Activated CD4-positive, alpha-beta T cell treated with anti-CD3 and anti-CD28 coated beads for 24 hours (primary cell): ENCODE measurements around the gene DNAJC30.
A peak's percentile ranks its signal among the peaks of the same experiment; 100 is the strongest.
"Not testable (repeated sequence)": the region's sequence is repeated elsewhere in the genome, so short reads cannot be mapped to it uniquely, and the experiment has no call there.

ENCODE experiments used
- DNase-seq, 2 donors: peaks; one replicate each; pipeline ENCODE4 v3.0.0-alpha.2; 2020; ENCODE audit warnings: low read depth in 2 of 2

DNAJC30 gene

DNA sequence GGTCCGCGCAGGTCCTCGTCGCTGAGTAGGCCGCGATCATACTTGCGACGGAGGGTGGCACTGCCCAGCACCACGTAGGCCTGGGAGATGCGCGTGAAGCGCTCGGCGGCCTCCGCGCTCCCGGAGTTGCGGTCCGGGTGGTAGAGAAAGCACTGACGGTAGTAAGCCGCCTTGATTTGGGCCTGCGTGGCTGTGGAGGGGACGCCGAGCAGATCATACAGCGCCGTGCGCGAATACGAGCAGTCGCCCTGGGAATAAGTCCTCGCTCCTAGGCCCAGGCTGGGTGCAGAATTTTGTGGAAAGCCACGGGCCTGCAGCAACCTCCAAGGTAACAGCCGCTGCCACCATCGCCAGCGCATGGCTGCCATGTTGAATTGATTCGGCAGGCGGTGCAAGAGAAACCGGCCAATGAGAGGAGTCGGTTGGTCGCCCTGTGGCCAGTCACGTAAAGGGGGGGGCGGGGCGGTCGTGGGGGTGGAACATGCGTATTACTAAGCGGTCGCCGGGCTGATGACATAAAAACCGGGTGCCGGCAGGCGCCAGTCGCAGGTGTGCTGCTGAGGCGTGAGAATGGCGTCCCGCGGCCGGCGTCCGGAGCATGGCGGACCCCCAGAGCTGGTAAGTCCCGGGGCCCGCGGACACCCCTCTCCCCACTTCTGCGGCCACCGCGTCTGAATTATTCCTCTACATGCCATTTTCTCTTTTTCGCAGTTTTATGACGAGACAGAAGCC, at the start of gene DNAJC30, which contains the start of gene BUD23:
Gene DNAJC30 (minus strand): TSS at position 398 of the 732 bp plus-strand sequence. CDS start 30 bp downstream, at position 368.
Gene BUD23 (plus strand): TSS at position 542 of the 732 bp plus-strand sequence. CDS start 29 bp downstream, at position 571.
- DNase-seq = peak; percentile 97 to 98

GRCh38 chr7:73732397-73732796, 49.1 kb upstream of the DNAJC30 start:
- DNase-seq = no peak

- no peak for DNase-seq
Measured at GRCh38 chr7:73730485-73730884, 47.2 kb upstream of the DNAJC30 start.

DNA sequence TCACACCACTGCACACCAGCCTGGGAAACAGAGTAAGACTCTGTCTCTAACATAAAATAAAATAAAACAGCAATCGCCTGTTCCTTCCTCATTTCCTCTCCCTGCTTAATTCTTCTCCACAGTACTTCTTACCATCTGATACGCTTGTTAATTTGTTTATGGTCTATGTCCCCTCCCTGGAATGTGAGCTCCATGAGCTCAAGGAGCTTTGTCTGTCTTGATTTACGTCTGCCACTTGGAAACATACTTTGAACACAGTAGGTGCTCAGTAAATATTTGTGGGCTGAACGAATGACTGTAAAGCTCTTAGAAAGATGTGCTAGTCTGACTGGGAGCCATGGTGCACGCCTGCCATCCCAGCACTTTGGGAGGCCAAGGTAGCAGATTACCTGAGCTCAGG, 45.3 kb upstream of the DNAJC30 start:
- DNase-seq = no peak

- DNase-seq = no peak
Measured at GRCh38 chr7:73727952-73728351, 44.7 kb upstream of the DNAJC30 start.

- no peak for DNase-seq
Measured at GRCh38 chr7:73726083-73726466, 42.8 kb upstream of the DNAJC30 start.

GRCh38 chr7:73723813-73724212, 40.6 kb upstream of the DNAJC30 start:
- no peak for DNase-seq

DNA sequence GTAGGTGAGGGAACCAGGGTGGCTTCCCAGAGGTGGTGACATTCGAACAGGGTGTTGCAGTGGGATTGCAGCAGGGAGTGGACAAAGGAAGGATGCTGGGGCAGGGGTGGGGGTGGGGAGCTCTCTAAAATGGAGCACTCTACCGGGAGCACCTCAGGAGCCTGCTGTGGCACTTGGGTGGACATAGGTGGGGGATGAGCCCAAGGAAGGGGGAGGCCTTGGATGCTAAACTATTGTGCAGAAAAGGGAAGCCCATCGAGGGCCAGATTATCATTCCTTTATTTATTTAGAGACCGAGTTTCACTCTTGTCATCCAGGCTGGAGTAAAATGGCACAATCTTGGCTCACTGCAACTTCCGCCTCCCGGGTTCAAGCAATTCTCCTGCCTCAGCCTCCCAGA, 39.5 kb upstream of the DNAJC30 start:
- DNase-seq = no peak

GRCh38 chr7:73722182-73722581, 38.9 kb upstream of the DNAJC30 start:
- not testable (repeated sequence) for DNase-seq

DNA sequence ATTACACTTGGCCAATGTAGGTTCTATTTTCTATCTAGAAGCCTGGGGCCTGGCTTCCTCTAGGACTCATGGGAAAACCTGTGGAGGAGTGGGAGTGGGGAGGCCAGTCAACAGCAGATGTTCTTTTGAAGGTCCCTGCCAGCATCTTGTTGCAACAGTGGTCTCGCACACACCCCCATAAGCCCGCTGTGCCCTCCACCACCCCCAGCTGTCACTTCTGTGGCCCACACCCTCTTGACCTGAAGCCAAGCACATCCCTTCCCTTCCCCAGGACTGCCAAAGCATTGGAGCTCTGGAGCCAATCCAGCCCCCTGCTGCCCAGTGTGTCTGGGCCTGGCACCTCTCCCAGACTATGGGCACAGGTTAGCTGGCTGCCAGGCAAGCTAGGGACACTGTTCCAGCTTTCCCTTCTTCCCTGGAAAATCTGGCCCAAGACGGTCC, 38.1 kb upstream of the DNAJC30 start:
- no peak for DNase-seq

DNA sequence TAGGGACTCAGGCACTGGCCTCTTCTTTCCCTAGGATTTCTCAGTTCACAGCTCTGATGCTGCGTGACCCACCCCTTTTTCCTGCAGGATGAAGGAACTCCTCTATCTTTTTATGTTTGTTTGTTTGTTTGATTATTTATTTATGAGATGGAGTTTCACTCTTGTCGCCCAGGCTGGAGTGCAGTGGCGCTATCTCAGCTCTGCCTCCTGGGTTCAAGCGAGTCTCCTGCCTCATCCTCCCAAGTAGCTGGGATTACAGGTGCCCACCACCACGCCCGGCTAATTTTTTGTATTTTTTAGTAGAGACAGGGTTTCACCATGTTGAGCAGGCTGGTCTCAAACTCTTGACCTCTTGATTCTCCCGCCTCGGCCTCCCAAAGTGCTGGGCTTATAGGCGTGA, 37.2 kb upstream of the DNAJC30 start:
- DNase-seq = not testable (repeated sequence)

GRCh38 chr7:73719806-73720169, 36.5 kb upstream of the DNAJC30 start:
- no peak for DNase-seq

- DNase-seq = peak in 1 of 2 donors; percentile 50
Measured at GRCh38 chr7:73718905-73719805, 35.9 kb upstream of the DNAJC30 start, which contains the start of gene STX1A. Gene STX1A (minus strand): TSS chr7:73719669. CDS start chr7:73719631, 38 bp downstream.

DNA sequence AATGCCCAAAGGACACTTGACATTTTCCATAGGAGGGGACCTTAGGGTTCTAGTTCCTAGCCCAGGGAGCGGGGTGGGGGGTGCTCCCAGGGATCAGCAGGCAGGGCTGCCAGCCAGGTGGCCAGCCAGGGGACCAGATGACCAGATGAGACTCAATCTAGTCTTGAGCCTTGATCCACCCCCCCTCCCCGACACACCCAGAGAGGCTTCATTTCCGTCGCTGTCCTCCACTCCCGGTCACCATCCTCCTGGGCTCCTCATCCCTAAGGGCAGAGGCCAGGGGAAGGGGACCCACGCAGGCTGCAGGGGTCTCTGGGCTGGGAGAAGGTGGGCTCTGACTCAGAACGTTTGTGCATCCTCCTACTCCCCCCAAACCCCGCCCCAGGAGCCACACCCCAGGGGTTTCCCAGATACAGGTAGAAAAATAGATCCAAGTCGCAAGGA, 35.2 kb upstream of the DNAJC30 start:
- DNase-seq = no peak

DNA sequence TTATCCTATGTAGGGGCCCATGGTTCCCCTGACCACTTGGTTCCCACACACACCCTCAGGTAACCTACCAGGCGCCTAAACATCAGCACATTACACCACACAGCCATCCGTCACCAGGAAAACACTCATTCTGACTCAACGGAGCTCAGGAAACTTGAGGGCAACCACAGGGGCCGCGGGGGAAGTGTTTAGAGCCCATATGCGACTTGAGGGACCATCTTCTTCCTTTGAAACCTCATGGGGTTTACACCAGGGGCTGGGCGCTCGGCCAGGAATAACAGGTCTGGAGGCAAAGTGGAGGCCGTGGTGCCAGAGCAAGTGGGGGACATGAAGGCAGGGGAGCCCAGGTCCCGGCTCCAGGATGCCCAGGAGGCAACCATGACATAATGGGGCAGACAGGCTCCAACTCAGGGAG, 34.7 kb upstream of the DNAJC30 start:
- DNase-seq = peak; percentile 64 to 65

DNA sequence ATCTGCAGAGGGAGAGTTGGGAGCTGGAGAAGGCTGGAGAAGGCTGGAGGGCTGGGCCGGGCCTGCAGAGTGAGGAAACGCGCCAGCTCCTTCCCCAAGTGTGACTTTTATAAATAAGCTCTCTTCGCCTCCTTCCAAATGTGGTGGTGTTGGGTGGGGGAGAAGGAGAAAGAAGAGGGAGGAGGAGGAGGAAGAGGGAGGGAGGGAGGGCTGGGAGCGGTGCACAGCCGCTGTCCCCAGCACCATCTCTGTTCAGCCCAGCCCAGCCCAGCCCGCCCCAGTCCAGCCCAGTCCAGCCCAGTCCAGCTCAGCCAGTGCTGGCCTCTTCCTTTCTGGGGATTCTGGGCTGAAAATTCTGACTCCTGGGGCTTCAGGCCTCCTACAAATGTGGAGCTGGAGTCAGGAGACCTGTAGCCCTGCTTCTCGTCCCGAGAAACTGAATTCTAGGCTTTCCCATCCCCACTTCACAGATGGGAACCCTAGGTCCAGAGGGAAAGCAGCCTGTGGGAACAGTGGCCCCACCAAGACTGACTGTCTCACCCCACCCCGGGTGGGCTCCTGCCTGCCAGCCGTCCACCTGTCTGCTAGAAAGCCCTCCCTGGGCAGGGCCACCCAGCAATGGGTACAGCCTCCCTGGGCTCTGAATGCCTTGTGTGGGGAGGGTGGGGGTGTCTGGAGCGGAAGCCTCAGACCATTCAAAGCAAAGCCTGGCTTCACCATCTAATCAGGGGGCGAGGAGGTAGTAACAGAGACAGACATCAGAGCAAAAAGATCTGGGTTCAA, 34.0 kb upstream of the DNAJC30 start:
- DNase-seq = no peak

DNA sequence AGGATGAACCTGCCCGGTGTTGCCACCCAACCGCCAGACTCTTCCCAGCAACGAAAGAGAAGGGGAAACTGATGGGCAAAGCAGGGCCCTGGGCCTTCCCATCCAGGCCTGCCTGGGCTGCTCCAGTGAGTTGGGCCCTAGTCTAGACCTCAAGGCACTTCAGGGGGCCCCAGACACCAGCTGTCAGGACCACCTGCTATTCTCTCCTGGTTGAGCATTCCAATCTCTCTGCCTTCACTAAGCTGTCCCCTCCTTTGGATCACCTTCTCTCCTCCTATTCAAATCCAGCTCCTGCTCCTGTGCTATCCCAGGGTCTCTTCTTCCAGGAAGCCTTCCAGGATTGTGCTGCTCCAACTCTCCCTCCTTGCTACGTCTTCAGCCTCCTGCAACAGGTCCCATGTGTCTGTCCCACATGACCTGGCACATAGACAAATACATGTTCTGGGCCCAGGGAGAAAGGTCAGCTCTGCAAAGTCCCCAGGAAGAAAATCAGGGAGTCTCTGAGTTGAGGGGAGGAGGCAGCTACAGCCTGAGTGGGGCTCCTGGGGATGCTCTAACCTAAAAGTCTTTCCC, 33.2 kb upstream of the DNAJC30 start:
- no peak for DNase-seq

- peak in 1 of 2 donors; percentile 65 for DNase-seq
Measured at GRCh38 chr7:73715648-73716317, 32.5 kb upstream of the DNAJC30 start.

GRCh38 chr7:73713319-73713718, 30.1 kb upstream of the DNAJC30 start:
- not testable (repeated sequence) for DNase-seq

DNA sequence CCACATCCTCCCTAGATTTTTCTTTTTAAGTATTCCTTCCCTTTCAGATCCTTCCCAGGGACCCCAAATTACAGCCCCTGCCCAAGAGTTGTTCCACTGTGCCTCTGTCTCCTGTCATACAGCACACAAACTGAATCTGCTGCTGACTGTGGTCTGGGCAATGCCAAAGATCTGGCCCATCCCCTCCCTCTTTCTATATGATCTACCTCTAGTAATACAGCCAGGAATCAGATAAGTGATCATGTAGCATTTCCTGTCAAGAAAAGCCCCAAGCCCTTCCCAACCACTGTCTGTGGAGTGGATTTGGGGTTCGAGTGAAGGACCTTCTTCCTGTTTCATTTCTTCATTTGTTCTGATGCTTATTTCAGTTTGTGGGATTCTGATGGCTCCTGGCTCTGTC, 29.5 kb upstream of the DNAJC30 start:
- no peak for DNase-seq
